ENCODE measurements around the gene TSG101.
A peak's percentile ranks its signal among the peaks of the same experiment; 100 is the strongest.

Gene TSG101

DNA sequence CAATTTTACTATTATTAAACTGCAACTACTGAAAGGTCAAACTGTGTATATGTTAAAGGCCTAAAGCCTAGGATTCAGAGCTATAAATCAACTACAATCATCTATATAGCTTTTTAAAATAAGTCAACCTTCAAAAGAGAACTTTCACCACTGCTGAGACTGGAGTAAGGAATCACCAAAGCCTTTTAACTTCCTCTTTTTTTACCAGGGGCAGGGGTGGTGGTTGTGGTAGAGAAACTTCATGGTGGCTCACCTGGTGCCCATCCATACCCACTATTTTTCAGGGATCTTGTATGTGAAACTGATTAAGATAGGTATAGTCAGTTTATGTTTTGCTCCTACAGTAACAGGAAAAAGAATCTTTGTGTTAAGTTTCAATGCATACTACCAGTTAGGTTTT lies 31.5 kb downstream of the TSG101 start:
- no peak for DNase-seq (ENCODE audit: low spot score)

DNA sequence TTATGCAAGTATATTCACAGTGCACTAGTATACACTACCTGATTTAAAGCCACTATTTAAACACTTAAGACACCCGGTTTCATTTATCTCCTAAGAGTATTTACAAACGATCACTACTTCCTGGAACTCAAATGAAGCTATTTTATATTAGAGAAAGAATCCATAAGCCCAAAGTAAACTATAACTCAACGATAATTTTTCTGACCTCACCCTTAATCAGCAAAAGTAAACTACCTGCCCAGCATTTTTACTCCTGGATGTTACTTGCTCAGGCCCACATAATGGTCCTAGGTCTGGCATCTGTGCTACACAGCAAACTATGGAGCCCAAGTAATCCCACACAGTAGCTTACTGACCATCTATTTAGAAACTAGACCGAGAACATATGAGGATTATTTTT lies 33.4 kb downstream of the TSG101 start:
- FAIRE-seq (no peak), DNase-seq (ENCODE audit: low spot score) (no peak)

More for the DNA sequence above, 31.5 kb downstream of the TSG101 start:
- FAIRE-seq = no peak

- FAIRE-seq (no peak), DNase-seq (ENCODE audit: low spot score) (no peak)
Observed at GRCh38 chr11:18492888-18493287, 33.9 kb downstream of the TSG101 start.

- no peak for FAIRE-seq
- DNase-seq (ENCODE audit: low spot score) = no peak
Observed at GRCh38 chr11:18491924-18492323, 34.8 kb downstream of the TSG101 start.

DNA sequence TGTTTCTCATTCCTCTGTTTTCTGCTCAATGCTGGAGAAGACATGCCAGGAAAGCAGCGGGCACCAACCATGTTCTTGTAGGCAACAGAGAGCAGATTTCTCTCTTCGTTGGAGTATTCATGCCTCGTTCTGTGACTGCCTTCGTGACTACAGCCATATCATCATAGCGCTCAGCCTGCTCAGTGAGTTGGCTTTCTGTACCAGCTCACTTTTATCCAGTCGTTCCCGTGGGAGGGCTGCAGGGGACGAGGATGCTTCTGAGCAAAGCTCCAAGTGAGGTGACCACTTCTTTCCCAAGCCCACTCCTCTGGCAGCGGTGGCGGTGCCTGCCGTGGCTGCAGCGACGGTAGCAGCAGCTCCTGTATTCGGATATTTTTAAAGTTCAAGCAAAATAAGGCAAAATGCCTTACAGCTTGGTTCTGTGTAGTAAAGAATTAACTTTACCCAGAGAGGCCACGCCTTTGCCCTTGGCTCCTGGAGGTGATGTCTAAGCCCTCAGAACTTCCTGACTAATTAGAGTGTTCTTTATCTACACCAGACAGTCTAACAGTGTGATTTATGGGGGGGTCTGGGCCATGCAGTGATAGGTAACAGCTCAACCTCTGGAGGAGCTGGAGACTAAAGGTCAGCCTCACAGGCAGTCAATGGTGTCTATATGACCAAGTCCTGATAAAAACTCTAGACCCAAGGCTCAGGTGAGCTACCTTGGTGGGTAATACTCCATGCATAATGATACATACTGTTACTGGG lies 35.8 kb downstream of the TSG101 start:
- FAIRE-seq = no peak
- DNase-seq (ENCODE audit: low spot score) = no peak

- FAIRE-seq (no peak), DNase-seq (ENCODE audit: low spot score) (no peak)
Observed at GRCh38 chr11:18490319-18490718, 36.4 kb downstream of the TSG101 start.

GRCh38 chr11:18485913-18486528 lies 40.7 kb downstream of the TSG101 start:
- DNase-seq (ENCODE audit: low spot score) (no peak), FAIRE-seq (no peak)

- DNase-seq (ENCODE audit: low spot score) = no peak
- no peak for FAIRE-seq
Observed at GRCh38 chr11:18479063-18479462, 47.7 kb downstream of the TSG101 start.

GRCh38 chr11:18472587-18472986 lies 54.2 kb downstream of the TSG101 start:
- no peak for DNase-seq (ENCODE audit: low spot score)
- no peak for FAIRE-seq

DNA sequence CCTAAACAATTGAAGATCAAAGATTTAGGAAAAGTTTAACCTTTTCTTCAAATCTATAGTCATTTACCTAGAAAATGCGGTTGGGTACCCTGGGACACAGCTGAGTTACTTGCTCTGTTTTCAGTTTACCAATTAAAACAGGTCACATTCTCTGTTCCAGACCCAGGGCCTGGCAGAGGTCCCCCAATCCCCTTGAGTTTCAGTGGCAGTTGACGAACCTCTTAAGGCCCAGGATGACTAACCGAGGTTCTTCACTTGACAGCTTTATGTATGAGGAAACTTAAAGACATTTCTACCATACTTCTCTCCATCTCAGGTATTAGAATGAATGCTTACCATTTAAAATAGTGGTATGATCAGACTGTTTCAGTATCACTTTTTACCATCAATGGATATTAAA lies 54.7 kb downstream of the TSG101 start:
- DNase-seq (ENCODE audit: low spot score) (no peak), FAIRE-seq (no peak)

GRCh38 chr11:18468961-18469360 lies 57.8 kb downstream of the TSG101 start:
- DNase-seq (ENCODE audit: low spot score) (no peak), FAIRE-seq (no peak)

GRCh38 chr11:18468059-18468458 lies 58.7 kb downstream of the TSG101 start:
- no peak for FAIRE-seq
- DNase-seq (ENCODE audit: low spot score) = no peak

GRCh38 chr11:18466402-18466801 lies 60.3 kb downstream of the TSG101 start:
- FAIRE-seq = no peak
- DNase-seq (ENCODE audit: low spot score) = no peak

- DNase-seq (ENCODE audit: low spot score) = no peak
- no peak for FAIRE-seq
Observed at GRCh38 chr11:18463439-18463838, 63.3 kb downstream of the TSG101 start.

DNA sequence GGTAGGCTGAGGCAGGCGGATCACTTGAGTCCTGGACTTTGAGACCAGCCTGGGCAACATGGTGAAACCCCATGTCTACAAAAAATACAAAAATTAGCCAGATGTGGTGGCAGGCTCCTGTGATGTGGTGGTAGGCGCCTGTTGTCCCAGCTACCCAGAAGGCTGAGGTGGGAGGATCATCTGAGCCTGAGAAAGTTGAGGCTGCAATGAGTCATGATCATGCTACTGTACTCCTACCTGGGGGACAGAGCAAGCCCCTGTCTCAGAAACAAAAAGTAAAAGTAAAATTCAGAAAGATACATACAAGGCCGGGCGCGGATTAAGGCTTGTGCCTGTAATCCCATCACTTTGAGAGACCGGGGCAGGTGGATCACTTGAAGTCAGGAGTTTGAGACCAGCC lies 64.8 kb downstream of the TSG101 start:
- DNase-seq (ENCODE audit: low spot score) (no peak), FAIRE-seq (no peak)

DNA sequence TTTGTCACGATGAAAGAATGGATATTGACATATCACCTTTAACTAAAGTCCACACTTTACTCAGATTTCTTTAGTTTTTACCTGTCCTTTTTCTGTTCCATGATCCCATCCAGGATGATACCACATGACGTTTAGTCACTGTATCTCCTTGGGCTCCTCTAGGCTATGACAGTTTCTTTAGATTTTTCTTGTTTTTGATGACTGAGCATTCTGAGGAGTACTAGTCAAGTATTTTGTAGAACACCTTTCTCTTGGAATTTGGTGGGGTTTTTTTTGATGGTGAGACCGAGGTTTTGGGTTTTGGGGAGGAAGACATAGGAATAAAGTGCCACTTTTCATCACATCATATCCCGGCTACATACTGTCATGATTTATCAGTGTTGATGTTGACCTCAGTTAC lies 67.1 kb downstream of the TSG101 start:
- FAIRE-seq = no peak
- no peak for DNase-seq (ENCODE audit: low spot score)

GRCh38 chr11:18457450-18457849 lies 69.3 kb downstream of the TSG101 start:
- peak; percentile 57 for DNase-seq (ENCODE audit: low spot score)
- no peak for FAIRE-seq

DNA sequence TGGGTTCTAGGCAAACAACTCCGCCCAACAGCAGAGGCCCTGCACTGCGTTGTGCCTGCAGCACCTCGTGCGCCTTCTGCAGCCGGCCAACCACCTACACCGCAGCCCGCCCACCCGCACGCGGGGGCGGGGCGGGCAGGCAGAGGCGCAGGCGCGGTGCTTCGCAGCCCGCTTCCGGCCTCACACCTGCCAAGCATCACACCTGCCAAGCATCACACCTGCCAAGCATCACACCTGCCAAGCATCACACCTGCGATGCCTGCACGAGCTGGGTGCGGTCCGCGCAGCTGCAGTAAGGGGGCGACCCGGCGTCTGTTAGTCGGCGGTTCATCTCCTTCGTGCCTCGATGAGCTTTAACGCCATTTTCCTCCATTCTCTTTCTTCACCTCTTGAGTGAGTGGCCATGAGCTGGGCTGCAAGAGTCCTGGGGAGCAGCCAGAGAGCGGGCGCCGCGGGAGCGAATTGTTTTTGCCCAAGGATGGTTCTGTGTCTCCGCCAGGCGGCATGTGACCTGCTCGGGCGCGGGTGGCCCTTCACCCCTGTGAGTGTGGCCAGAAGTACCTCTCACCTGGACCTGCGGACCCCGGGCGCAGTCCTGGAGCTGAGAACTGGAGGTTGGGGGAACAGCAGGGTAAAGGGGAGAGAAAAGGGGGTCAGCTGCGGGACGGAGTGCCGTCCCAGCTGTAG lies 70.9 kb downstream of the TSG101 start, which contains the start of gene LDHAL6A:
Gene LDHAL6A (plus strand): TSS at position 171 of the 687 bp plus-strand sequence. CDS start 825 bp downstream, outside the sequence.
- FAIRE-seq (no peak), DNase-seq (ENCODE audit: low spot score) (no peak)

DNA sequence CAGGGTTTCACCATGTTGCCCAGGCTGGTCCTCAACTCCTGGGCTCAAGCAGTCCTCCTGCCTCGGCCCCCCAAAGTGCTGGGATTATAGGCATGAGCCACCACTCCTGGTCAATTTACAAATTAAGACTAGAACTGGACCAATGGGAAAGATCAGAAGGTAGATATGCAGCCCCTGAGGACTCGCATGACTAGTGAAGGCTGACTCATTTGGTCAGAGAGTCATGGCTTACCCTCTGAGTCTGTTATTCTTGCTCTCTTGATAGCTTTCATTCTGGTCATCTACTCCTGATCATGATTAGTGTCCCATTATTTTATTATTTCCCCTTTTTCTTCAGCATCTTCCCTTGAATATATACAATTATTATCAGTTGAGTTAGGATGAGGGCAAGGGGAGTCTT lies 73.8 kb downstream of the TSG101 start:
- DNase-seq (ENCODE audit: low spot score) (peak; percentile 33), FAIRE-seq (no peak)

GRCh38 chr11:18449251-18449650 lies 77.5 kb downstream of the TSG101 start:
- no peak for FAIRE-seq
- DNase-seq (ENCODE audit: low spot score) = no peak

DNA sequence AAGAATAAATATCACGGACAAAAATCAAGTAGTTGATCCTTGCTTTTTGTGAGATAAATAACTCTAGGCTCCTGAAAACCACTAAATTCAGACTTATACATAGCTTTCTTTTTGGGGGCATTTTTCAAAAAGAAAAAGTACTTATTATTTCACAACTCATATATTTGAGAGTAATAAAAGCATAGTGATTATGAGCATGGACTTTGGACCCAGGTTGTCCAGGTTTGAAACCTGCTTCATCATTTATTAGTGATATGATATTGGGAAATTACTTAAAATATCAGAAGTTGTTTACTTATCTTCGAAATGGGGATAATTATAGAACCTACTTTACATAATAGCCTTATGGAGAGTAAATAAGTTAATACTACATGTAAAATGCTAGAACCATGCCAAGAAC lies 88.1 kb downstream of the TSG101 start:
- DNase-seq (ENCODE audit: low spot score) = no peak
- no peak for FAIRE-seq

Measured in RCC 7860 (cell line).